GM21576 (cell line): Measurements from ENCODE around the gene SCARB1.

Experiments used
- ATAC-seq: cut with Tn5 transposase; IDR thresholded peaks from one replicate; pipeline ENCODE4 v1.9.1; 2021; ENCODE audit warnings: mild to moderate bottlenecking, moderate library complexity; ENCODE audit not compliant: unreplicated experiment

SCARB1 gene

DNA sequence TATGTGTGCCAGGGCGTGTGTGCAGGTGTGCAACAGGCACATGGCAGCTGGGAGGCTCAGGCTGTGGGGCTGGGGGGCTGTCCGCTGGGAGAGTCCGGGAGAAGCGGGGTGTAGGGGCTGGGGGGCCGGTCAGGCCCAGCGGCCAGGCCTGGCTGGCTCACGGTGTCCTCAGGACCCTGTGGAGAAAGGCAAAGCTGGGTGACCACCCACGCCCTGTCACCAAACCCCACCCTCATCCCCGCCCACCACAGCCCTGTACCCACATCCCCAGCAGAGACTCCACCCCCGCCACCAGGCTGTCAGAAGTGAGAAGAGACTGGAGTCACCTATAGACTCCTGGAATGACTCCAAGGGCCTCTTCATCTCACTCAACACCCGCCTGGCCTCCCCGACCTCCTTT is 85.3 kb downstream of the SCARB1 start:
- no peak for ATAC-seq

DNA sequence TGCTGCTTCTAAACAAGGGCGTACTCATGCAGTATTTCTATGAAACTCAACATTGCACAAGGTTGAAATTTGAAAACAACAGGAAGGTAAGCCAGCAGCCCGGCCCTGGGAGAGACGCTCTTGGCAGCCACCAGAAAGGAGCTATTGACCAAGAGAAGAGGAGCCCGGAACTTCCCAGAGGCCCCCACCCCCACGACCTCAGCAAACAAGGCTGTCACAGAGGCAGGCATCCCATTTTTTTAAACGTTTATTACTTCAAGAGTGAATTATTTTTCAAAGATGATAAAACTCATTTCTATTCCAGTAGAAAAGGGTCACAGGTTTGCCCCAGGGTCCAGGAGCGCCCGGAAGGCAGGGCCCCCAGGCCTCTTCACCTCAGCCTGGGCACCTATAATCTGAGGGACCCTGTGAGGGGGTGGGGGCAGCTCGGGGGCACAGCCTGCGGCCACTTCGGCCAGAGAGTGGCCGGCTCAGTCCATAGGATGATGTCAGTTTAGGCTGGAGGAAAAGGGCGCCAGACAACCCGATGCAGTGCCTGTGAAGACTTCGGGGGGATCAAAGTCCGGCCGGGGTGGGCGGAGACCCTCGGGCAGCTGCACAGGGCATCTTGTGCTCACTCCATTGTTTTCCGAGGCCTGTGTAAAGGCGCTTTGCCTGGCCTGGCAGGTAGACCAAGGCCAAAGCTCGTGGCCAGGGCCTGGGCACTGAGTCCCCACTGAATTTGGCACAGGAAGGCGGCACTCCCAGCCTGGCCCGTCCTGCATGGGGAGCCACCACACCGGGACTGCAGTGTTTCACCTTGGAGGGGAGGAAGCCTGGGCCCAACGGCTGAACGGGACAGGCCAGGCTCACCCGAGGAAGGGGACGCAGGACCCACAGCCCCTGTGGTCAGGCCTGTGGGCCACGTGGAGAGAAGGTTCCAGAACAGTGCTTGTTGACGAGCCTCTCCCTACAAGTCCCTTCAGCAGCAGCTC is 86.0 kb downstream of the SCARB1 start:
- no peak for ATAC-seq

DNA sequence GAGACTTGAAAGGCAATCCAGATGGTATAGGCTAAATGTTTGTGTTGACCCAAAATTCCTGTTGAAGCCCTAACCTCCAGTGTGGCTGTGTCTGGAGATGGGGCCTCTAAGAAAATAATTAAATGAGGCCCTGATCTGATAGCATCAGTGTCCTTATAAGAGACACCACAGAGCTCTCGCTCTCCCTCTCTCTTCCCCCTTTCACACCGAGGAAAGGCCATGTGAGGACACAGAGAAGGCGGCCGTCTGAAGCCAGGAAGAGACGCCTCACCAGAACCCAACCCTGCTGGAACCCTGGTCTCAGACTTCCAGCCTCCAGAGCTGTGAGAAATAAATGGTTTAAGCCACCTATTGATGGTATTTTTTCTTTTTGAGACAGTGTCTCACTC is 87.5 kb downstream of the SCARB1 start:
- no peak for ATAC-seq

DNA sequence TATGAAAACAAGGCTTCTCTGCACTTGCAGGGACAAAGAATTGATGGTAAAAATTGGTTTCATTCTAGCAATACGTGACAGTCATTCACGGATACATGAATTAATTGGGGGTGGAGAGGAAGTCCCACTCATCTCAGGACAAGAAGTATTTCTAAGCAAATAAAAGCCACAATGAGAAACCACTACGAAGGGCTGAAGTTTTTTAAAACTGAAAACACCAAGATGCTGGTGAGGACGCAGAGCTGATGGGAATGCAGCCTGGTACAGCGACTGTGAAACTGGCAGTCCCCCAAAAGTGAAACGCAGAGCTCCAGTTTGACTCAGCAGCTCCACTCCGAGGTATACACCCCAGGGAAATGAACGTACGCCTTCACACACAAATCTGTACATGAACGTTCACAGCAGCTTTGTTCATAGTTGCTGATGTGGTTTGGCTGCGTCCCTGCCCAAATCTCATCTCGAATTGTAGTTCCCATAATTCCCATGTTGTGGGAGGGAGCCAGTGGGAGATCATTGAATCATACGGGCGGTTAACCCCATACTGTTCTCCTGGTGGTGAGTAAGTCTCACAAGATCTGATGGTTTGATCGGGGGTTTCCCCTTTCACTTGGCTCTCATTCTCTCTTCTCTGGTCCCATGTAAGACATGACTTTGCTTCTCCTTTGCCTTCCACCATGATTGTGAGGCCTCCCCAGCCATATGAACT is 89.0 kb downstream of the SCARB1 start:
- ATAC-seq = peak; percentile 77

DNA sequence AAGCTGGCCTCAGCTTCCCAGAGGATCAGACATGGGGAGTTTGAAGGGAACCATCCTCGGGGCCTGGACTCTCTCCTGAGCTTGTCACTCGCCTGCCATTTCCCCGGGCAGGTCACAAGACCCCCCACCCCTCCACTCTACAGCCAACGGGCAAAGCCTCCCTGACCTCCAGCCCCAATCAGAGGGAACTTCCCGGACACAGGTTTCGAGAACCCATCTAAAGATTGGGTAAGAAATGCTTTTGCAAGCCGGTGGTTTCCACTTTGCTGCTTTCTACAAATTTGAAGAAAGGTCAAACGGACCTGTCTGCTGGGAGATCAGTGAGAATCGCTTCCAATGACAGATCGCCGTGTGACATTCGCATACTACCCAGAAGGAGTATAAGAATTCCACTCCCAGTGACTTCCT is 89.6 kb downstream of the SCARB1 start:
- peak; percentile 32 for ATAC-seq

DNA sequence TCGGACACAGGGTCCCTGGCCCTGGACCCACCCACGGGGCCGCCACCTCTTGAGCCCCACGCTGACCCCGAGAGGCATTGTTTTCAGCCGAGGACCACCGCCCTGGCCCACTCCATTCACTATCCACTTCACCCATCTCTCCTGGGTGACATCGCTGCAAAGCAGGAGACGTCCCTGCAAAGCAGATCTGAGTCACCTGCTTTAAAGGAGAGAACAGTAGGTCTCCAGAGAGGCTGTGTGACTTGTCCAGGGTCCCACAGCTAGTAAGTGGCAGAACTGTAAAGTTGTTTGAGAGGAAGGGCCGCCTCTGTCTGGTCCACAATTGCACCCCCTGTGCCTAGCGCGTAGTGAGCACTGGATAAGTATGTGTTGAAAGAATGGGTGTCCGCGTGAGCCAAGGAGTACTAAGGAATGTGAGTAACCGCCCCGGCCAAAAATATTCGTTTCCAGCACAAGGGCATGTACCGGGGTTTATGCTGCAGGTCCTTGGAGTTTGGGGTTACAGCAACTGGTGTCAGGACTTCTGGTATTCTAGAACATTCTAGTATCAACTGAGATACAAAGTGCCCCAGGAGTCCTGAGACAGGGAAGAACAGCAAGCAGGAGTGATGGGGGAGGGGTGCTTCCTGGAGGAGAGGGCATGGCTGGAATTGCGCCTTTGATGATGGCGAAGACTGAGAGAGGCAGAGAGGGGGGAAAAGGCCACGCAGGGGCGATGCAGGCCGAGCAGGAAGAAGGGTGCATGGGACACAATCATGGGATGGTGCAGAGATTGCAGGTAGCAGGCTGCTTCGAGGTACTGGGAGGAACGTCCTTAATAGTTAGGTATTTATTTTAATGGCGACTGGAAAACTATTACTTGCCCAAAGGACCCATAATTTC is 91.1 kb downstream of the SCARB1 start:
- no peak for ATAC-seq

DNA sequence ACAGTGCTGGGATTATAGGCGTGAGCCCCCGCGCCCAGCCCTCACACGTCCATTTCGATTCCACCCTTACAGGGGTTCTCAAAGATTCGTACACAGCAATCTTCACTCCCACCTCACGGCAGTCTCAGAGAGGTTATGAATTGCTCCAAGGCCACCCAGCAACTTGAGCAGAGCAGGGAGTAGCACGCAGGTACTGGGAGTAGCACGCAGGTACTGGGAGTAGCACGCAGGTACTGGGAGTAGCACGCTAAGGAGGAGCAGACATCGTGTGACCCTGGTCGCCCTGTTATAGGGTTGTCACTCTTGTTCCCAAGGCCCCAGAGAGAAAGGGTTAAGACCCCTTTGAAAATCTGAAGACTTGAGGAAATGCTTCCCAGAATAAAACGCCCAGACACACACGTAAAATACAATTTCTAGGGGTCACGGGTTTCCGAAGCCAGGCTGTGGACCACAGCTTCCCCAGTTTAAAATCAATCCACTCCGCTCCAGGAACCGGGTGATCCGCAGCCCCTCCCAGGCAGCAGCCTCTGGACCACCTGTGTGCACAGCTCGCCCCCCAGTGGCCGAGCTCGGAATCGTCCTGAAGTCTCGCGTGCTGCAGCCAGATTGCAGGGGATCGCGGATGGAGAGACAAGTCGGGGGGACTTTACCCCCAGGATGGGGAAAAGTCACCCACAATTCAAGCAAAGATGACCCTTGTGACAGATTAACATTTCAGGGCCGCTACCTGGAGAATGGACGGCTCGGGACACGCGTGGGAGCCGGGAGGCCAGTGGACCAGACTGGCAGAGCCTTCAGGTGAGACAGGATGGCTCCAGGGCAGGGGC is 92.0 kb downstream of the SCARB1 start:
- ATAC-seq = no peak

DNA sequence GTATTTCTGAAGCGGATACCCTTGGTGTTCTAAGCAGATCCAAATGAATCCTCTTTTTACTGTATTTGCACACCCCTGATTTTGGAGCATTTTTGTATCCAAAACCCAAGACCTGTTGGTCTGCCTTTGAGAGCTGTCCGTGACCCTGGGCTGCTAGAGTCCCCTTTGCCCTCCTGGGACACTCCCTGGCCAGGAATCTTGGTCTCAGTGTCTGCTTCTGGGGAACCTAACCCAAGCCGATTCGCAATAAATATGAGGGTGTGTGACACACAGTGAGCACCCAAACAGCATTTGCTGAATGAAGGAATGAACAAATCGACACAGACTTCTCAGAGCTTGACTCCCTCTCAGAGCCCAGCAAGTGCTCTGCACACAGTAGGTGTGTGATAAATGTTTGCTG is 92.9 kb downstream of the SCARB1 start:
- ATAC-seq = no peak

DNA sequence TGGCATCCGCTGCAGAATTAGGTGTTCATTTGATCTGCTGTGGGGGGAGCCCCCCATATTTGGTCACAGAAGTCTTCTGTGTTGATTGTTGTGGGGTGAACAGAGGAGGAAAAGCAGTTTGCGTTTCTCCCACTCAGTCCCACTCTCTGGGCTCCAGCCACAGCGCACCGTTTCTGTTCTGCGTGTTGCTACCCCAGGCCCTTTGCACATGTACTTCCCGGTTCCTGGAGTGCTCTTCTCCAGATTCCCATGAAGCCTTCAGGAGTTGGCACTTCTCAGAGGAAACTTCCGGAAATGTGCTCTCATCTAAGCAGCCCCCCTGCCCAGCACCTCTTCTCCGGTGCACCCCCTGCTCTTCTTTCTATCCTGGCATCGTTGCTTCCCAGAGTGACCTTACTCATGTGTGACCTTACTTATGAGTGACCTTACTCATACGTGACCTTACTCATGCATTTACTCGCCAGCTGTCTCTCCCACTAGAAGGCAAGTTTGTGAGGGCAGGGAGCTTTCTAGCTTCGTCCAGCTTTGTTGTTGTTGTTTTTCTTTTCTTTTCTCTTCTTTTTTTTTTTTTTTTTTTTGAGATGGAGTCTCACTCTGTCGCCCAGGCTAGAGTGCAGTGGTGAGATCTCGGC is 93.7 kb downstream of the SCARB1 start:
- ATAC-seq = no peak

DNA sequence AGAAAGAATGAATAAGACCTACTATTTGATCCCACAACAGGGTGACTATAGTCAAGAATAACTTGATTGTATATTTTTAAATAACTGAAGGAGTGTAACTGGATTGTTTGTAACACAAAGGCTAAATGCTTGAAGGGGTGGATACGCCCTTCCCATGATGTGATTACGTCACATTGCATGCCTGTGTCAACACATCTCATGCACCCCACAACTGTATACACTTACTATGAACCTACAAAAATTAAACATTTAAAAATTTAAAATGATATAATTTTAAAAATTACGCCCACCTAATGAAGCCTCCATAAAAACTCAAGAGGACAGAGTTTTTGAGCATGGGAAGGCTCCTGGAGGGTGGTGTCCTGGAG is 94.5 kb downstream of the SCARB1 start:
- no peak for ATAC-seq

DNA sequence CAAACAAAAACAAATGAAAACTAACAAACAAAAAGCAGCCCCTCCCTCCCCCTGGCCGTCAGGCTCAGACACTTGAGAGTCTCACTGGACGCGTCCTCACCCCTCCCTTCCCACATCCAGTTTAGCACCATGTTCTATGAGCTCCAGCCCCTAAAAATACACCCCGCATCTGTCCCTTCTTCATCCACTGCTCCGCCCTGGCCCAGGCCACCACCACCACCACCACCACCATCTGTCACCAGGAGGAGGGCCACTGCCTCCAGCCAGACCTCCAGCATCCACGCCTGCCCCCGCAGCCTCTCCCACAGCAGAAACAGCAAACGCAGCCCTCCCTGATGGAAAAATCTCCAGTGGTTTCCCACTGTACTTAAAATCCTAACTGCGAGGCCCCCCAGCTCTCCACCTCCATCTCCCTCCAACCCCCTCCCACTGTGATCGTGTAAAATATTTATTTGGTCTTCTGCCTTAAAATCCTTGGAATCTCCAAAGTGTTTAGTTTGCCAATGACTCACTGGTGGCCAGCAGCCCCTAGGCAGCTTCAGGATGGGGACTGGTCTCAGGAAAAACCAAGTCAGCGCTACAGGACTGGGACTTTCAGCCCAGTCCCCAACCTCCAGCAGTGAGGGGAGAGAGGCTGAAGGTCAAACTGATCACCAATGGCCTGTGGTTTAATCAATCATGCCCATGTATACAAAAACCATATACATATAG is 95.1 kb downstream of the SCARB1 start:
- ATAC-seq = no peak

DNA sequence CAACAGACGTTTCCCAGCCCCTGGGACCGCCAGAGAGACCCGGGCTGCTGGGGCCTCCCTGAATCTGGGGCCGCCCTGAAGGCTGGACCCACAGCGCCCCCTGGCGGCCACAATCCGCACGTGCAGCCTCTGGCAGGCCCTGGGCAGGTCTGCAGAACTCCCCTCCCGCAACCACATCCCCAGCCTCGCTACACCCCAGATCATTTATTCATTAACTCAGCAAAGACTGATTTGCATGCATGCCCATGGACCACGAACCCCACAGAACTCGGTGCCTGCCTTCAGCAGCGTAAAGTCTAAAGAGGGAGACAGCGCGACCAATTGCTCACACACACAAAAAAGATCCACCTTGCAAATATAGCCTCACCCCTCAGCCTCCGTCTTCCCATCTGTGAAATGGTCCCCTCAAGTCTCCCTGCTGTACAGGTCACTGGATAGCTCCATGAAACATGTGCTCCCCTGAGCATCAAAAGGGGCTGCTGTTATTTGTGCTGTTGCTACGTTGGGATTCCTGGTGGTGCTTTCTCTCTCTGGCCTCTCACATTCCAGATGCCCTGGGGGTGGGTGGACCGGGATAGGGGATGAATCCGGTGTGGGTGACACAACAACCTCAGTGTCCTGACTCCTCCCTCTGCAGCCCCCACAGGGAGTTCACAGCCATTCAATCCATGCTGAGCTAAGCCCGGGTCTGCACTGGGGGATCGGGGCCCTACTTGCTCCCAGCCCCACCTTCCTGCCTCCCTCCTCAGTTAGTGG is 96.4 kb downstream of the SCARB1 start:
- ATAC-seq = peak; percentile 59

DNA sequence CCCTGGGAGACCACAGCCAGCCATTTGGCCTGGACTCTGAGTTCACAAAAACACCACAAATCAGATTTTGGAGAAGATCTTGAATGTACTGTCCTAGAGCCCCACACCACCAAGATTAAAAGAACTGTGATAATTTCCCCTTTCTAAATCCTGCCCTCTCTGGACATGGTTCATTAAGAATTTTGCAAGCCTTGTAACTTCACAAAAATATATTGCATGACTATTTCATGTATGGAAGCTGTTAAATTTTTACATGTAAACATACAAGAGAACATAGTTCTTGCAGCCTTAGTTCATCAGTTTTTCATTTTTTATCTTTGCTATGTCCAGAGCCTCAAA is 97.0 kb downstream of the SCARB1 start:
- ATAC-seq = no peak

DNA sequence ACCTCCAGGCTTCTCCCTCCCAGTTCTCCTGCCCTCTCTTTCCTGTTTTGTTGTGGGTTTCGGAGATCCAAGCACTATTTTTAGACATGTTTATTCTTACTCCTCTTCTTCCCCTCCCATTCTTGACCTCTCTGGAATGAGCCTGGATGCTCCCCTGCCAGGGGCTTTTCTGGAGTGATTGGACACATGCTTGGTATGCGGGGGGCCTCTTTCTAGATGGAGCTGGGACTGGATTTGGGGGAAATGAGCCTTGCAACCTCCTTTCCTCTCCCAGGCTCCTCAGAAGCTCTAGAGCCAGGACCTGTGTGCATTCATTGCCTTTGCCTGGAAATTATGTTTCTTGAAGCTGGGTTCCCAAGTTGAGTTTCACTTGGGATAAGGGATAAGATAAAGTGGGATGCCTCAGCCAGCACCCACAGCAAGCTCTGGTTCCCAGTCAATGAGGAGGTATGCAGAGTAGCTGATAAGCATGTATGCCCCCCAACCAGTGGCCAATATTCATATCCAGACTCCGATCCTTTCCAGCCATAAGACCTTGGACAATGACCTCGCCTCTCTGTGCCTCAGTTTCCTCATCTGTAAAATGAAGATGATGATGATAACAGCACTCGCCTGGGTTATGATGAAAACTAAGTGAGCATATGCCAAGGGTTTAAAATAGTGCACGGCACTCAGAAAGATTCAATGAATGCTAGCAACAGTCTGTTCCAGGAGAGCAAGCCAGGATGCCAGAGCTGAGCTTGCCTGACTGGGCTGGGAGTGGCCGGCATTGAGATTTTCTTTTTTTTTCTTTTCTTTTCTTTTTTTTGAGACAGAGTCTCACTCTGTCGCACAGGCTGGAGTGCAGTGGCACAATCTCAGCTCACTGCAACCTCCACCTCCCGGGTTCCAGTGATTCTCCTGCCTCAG is 97.8 kb downstream of the SCARB1 start:
- no peak for ATAC-seq

DNA sequence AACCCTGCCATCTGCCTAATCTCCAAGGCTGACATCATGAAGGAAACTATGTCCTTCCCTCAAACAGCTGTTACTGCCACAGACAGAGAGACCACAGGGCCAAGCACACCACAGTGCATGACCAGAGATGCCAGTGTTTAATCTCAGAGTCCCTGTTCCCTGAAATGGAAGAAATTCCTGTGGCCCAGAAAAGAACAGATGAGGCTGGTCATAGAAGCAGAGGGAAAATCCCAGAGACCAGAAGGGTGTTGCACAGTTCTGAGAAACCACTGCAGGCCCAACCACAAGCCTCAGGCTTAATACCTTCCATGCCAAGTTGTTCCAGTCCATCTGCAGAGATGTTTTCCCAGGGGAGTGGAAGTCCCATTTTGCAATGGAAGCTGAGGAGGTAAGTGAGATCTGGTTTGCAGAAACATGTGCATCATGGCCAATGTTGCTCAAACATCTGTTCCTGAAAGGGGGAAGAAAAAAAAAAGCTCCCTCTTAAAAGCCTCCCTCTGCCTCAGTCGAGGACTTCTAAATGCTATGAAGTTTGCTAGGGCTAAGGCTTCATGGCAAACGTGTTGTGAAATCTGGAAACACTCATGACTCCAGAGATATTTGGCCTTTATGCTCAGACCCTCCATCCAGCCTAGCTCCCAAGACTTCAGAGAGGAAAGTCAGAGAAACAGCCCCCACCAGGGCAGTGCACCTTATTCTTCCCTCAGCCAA is 98.6 kb downstream of the SCARB1 start:
- no peak for ATAC-seq

DNA sequence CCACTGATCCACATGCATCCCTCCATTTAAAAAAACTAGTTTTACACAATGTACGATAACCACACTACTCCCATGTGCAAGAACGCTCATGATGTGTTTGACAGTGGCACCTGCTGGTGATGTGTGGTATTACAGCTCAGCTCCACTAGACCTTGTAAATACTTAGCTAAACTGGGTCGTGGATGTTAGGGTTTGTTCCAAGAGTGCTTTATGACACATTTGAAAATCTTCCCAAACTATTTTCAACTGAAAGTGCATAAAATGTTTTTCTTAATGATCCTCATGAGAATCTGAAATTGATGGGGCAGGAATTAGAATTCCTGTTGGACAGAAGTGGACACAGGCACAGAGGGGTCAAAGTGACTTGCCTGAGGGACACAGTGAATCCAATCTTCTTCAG is 99.2 kb downstream of the SCARB1 start:
- ATAC-seq = no peak

DNA sequence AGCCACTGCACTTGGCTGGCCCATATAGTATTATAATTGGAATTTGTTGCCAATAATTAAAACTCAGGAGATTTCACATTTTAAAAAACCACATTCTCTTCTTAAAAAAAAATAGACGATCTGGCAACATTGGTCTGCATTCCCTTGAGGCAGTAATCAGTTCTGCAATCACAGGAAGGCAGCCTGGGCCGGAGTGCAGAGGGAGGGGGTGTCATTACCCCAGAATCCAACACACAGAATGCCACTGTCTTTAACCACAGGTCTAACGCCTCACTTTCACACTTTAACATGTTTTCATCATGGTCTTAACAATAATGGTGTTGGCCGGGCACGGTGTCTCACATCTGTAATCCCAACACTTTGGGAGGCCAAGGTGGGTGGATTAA is 100.1 kb downstream of the SCARB1 start:
- no peak for ATAC-seq
